Thoracic aorta (tissue), 2 donors: ENCODE data around the gene TRIM47. TPM values are rescaled to one million over a fixed set of nuclear protein-coding genes. Genes with fewer than 3 reads are reported as not detected.
"Not testable (repeated sequence)": the region's sequence is repeated elsewhere in the genome, so short reads cannot be mapped to it uniquely, and the experiment has no call there.

Source experiments
- ATAC-seq: fragments of 150-250 bp; one replicate; pipeline ENCODE4 v1.8.0; 2017; ENCODE audit warnings: low read depth; ENCODE audit not compliant: insufficient number of reproducible peaks, low FRiP score
- DNase-seq: peaks from one replicate; pipeline ENCODE4 v3.0.0-alpha.2; 2020; ENCODE audit warnings: low spot score
- H3K27ac ChIP-seq, 2 donors: fragments of 200-600 bp; sonication (generic); 1 replicate in 1 of 2; 2 replicates in 1 of 2; pipeline ENCODE4 v1.5.1; 2016; ENCODE audit warnings: mild to moderate bottlenecking in 2 of 2, moderate library complexity in 2 of 2
- H3K27me3 ChIP-seq: fragments of 200-600 bp; sonication (generic); replicated peaks from 2 replicates; pipeline ENCODE4 v1.6.0; 2016; ENCODE audit warnings: mild to moderate bottlenecking; ENCODE audit not compliant: insufficient read depth
- H3K36me3 ChIP-seq: fragments of 200-600 bp; sonication (generic); one replicate; pipeline ENCODE4 v1.5.1; 2016
- H3K4me1 ChIP-seq, 2 donors: fragments of 200-600 bp; sonication (generic); 1 replicate in 1 of 2; 2 replicates in 1 of 2; pipeline versions ENCODE4 v1.5.1 to v1.6.0; 2016; ENCODE audit warnings: low read depth in 2 of 2, mild to moderate bottlenecking in 1 of 2; ENCODE audit not compliant: control insufficient read depth in 1 of 2
- H3K4me3 ChIP-seq: fragments of 200-600 bp; sonication (generic); 2 replicates; pipeline ENCODE4 v1.5.1; 2016; ENCODE audit warnings: mild to moderate bottlenecking
- H3K9me3 ChIP-seq: fragments of 200-600 bp; sonication (generic); 2 replicates; pipeline ENCODE4 v1.5.1; 2016
- CTCF ChIP-seq: fragments of 200-600 bp; sonication (generic); IDR thresholded peaks from one replicate; pipeline ENCODE4 v1.5.1; 2019; ENCODE audit warnings: antibody characterized with exemption
- total RNA-seq, 2 donors: library from RNA; depleted of rRNA; stranded (reverse); fragments of >200 nt; gene quantifications; one replicate each; pipeline versions ENCODE4 v1.1.0 to v1.2.3, GENCODE V29; 2016

The TRIM47 gene
- total RNA-seq, 2 donors from 2014 or later = 58.9 to 94.0 TPM

GRCh38 chr17:75865404-75866188 lies 12.8 kb downstream of the TRIM47 start:
- H3K27ac ChIP-seq = peak overlapping the region in 1 of 2 donors; percentile 47
- H3K36me3 ChIP-seq, DNase-seq, H3K9me3 ChIP-seq, H3K4me3 ChIP-seq, ATAC-seq, H3K27me3 ChIP-seq: not testable (repeated sequence)
- H3K4me1 ChIP-seq = peaks cover 22 to 27% of the 10 kb centered on the region in 2 donors

GRCh38 chr17:75864887-75865286 lies 13.5 kb downstream of the TRIM47 start:
- DNase-seq, ATAC-seq, H3K27me3 ChIP-seq, H3K4me3 ChIP-seq, H3K9me3 ChIP-seq, H3K36me3 ChIP-seq: not testable (repeated sequence)
- H3K27ac ChIP-seq = peak overlapping the region in 1 of 2 donors; percentile 47
- H3K4me1 ChIP-seq = peaks cover 15 to 20% of the 10 kb centered on the region in 2 donors

- peak; percentile 37 for ATAC-seq
- Histone ChIP-seq H3K27me3 (no peaks in the 10 kb centered on the region), H3K36me3 (no peaks in the 10 kb centered on the region), H3K4me1 (peaks cover 11 to 16% of the 10 kb centered on the region in 2 donors), H3K4me3 (no peak overlapping the region), H3K9me3 (no peaks in the 10 kb centered on the region), H3K27ac (peak overlapping the region in 1 of 2 donors; percentile 47)
- DNase-seq = no peak
- no peak for TF ChIP-seq CTCF
These were observed 13.9 kb downstream of the TRIM47 start for GRCh38 chr17:75864448-75864871.

- TF ChIP-seq CTCF = no peak
- Histone ChIP-seq H3K4me1 (peaks cover 3 to 5% of the 10 kb centered on the region in 2 donors), H3K27ac (peak overlapping the region in 1 of 2 donors; percentile 21), H3K27me3 (no peaks in the 10 kb centered on the region), H3K4me3 (no peak overlapping the region), H3K9me3 (no peaks in the 10 kb centered on the region), H3K36me3 (no peaks in the 10 kb centered on the region)
- no peak for ATAC-seq
- no peak for DNase-seq
These were observed 16.5 kb downstream of the TRIM47 start for GRCh38 chr17:75861927-75862317.

GRCh38 chr17:75859358-75859757 lies 19.0 kb downstream of the TRIM47 start:
- not testable (repeated sequence) for H3K27me3 ChIP-seq, DNase-seq, ATAC-seq, H3K4me1 ChIP-seq, H3K9me3 ChIP-seq, H3K36me3 ChIP-seq, H3K4me3 ChIP-seq, H3K27ac ChIP-seq

- peak overlapping the region; percentile 96 to 98 for H3K27ac ChIP-seq
- H3K4me3 ChIP-seq = peak overlapping the region; percentile 90
- no peaks in the 10 kb centered on the region for H3K27me3 ChIP-seq
- DNase-seq = no peak
- no peaks in the 10 kb centered on the region for H3K9me3 ChIP-seq
- peaks cover 7% of the 10 kb centered on the region for H3K36me3 ChIP-seq
- no peak for ATAC-seq
- H3K4me1 ChIP-seq = peaks cover 18 to 32% of the 10 kb centered on the region in 2 donors
- no peak for TF ChIP-seq CTCF
These were observed 22.2 kb downstream of the TRIM47 start for GRCh38 chr17:75856062-75856756.
